Stomach (tissue), 9 donors: ENCODE measurements around the gene CECR2. TPM values are rescaled to one million over a fixed set of nuclear protein-coding genes. Genes with fewer than 3 reads are reported as not detected.

Source experiments
- DNase-seq, 2 donors: peaks; one replicate each; pipeline versions ENCODE4 v3.0.0 to v3.0.0-alpha.2; 2013 to 2019
- H3K27ac ChIP-seq, 5 donors: fragments of 200-600 bp in 4 of 5; sonication (generic) in 4 of 5; one replicate each; pipeline ENCODE4 v1.5.1; 2013 to 2019; ENCODE audit warnings: mild to moderate bottlenecking in 1 of 5, moderate library complexity in 1 of 5
- H3K27me3 ChIP-seq, 3 donors: fragments of 200-600 bp; sonication (generic); one replicate each; pipeline ENCODE4 v1.5.1; 2017 to 2019; ENCODE audit warnings: mixed run types in 1 of 3
- H3K36me3 ChIP-seq, 4 donors: fragments of 200-600 bp; sonication (generic); 1 replicate in 3 of 4; 2 replicates in 1 of 4; pipeline ENCODE4 v1.5.1; 2016 to 2019
- H3K4me1 ChIP-seq, 4 donors: fragments of 200-600 bp; sonication (generic); one replicate each; pipeline ENCODE4 v1.5.1; 2016 to 2019
- H3K4me3 ChIP-seq, 4 donors: fragments of 200-600 bp; sonication (generic) in 3 of 4; one replicate each; pipeline ENCODE4 v1.5.1; 2016 to 2019; ENCODE audit warnings: mild to moderate bottlenecking in 1 of 4
- H3K9me3 ChIP-seq, 4 donors: fragments of 200-600 bp; sonication (generic); one replicate each; pipeline ENCODE4 v1.5.1; 2016 to 2019
- EP300 ChIP-seq: sonication (generic); formaldehyde crosslinking; IDR thresholded peaks from one replicate; pipeline ENCODE4 v1.6.1; 2017; ENCODE audit warnings: antibody characterized with exemption
- POLR2A ChIP-seq, 4 donors: fragments of 450-650 bp; IDR thresholded peaks; one replicate each; pipeline ENCODE4 v1.6.1; 2016; ENCODE audit warnings: antibody characterized with exemption in 4 of 4, control low read depth in 2 of 4, mild to moderate bottlenecking in 1 of 4, moderate library complexity in 1 of 4
- POLR2AphosphoS5 ChIP-seq, 3 donors: sonication (generic); formaldehyde crosslinking; IDR thresholded peaks; one replicate each; pipeline ENCODE4 v1.6.1; 2016; ENCODE audit warnings: antibody characterized with exemption in 3 of 3
- WGBS, 5 donors: extraction: QIAGEN DNeasy Blood & Tissue Kit in 3 of 5; methylation state at CpG; one replicate each; pipeline versions ENCODE4 v1.1.5 to v1.1.7; 2013 to 2018; 5-methylcytosine and 5-hydroxymethylcytosine counted together
- intact Hi-C: fragments of 100-400 bp; cut with DNase I; formaldehyde crosslinking; loops from one replicate; pipeline ENCODE4 v1.15.1; 2023; ENCODE audit warnings: low total_unique reads
- polyA plus RNA-seq, 3 donors: library from polyadenylated mRNA; stranded (reverse); fragments of 200-250 nt; gene quantifications; one replicate each; pipeline ENCODE4 v1.2.3, GENCODE V29; 2013
- total RNA-seq, 5 donors: library from RNA; depleted of rRNA; stranded (reverse); fragments of >200 nt; gene quantifications; one replicate each; pipeline versions ENCODE4 v1.1.0 to v1.2.3, GENCODE V29; 2014 to 2016
- TF ChIP-seq, protein P1 (sequence below), 7 experiments: fragments of 450-650 bp in 4 of 7; fragments of 200-600 bp in 3 of 7; sonication (generic) in 3 of 7; IDR thresholded peaks; one replicate each; pipeline ENCODE4 v1.5.1; 2016 to 2019; ENCODE audit warnings: antibody characterized with exemption in 7 of 7, control low read depth in 2 of 7, mild to moderate bottlenecking in 1 of 7
- donor health status: healthy with polysubstance abuse.
- donor health status: Bipolar disorder and iron deficiency.
- donor health status: healthy.

The CECR2 gene
- total and polyA plus RNA-seq, 8 donors, result 0.13 to 3.1 (median 0.44) TPM; not detected in 1

DNA sequence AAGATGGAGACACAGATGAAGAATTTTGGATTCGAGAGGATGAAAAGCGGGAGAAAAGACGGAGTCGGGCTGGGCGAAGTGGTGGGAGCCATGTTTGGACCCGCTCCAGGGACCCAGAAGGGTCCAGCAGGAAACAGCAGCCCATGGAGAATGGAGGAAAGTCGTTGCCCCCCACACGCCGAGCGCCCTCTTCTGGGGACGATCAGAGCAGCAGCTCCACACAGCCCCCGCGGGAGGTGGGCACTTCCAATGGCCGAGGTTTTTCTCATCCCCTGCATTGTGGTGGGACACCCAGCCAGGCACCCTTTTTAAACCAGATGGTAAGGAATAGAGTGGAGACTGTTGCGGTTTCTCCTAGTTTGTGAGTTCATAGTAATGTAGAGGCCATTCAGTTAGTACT lies 171.2 kb downstream of the CECR2 start:
- 80 to 91% (median 89%) methylated on average over 15 of the region's 15 CpGs for WGBS, 5 donors
- Histone ChIP-seq H3K4me3 (no peak overlapping the region), H3K27ac (no peak overlapping the region), H3K27me3 (no peaks in the 10 kb centered on the region), H3K4me1 (no peaks in the 10 kb centered on the region), H3K36me3 (peaks cover 0 to 5% (median 2%) of the 10 kb centered on the region in 4 donors), H3K9me3 (no peaks in the 10 kb centered on the region)
- TF ChIP-seq POLR2AphosphoS5 (IDR thresholded peaks at IDR 0.05) (no peak), POLR2A (IDR thresholded peaks at IDR 0.05) (no peak), EP300 (no peak)
- TF ChIP-seq, protein P1, sequence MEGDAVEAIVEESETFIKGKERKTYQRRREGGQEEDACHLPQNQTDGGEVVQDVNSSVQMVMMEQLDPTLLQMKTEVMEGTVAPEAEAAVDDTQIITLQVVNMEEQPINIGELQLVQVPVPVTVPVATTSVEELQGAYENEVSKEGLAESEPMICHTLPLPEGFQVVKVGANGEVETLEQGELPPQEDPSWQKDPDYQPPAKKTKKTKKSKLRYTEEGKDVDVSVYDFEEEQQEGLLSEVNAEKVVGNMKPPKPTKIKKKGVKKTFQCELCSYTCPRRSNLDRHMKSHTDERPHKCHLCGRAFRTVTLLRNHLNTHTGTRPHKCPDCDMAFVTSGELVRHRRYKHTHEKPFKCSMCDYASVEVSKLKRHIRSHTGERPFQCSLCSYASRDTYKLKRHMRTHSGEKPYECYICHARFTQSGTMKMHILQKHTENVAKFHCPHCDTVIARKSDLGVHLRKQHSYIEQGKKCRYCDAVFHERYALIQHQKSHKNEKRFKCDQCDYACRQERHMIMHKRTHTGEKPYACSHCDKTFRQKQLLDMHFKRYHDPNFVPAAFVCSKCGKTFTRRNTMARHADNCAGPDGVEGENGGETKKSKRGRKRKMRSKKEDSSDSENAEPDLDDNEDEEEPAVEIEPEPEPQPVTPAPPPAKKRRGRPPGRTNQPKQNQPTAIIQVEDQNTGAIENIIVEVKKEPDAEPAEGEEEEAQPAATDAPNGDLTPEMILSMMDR (IDR thresholded peaks at IDR 0.05), result no peak
- intact Hi-C loops, result no loop called here
- DNase-seq, result no peak

DNA sequence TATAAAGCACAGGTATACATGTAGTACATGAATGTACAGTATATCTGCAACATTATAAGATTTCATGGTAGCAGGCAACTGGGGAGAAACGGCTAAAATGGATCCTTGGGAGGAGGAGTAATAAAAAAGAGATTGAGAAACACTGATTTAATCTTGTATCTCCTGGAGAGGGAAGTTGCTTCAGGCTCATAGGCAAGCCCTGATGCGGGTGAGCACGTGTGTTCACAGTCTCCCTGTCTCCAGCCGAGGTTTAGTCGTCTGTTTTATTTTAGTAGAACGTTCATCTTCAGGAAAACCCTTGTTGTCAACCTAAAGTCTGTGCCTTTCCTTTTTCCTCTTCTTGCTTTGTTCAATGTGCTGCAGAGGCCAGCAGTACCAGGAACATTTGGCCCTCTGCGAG lies 172.2 kb downstream of the CECR2 start:
- Histone ChIP-seq H3K36me3 (peaks cover 0 to 5% (median 2%) of the 10 kb centered on the region in 4 donors), H3K27ac (no peak overlapping the region), H3K9me3 (no peaks in the 10 kb centered on the region), H3K4me3 (no peak overlapping the region), H3K4me1 (no peaks in the 10 kb centered on the region), H3K27me3 (no peaks in the 10 kb centered on the region)
- no peak for DNase-seq
- WGBS, 5 donors, result 79 to 87% (median 86%) methylated on average over 7 of the region's 7 CpGs
- no peak for TF ChIP-seq POLR2AphosphoS5 (IDR thresholded peaks at IDR 0.05)
- TF ChIP-seq EP300, result no peak
- TF ChIP-seq POLR2A (IDR thresholded peaks at IDR 0.05), result no peak
- TF ChIP-seq, protein P1 (IDR thresholded peaks at IDR 0.05), result no peak
- intact Hi-C loops, result no loop called here

DNA sequence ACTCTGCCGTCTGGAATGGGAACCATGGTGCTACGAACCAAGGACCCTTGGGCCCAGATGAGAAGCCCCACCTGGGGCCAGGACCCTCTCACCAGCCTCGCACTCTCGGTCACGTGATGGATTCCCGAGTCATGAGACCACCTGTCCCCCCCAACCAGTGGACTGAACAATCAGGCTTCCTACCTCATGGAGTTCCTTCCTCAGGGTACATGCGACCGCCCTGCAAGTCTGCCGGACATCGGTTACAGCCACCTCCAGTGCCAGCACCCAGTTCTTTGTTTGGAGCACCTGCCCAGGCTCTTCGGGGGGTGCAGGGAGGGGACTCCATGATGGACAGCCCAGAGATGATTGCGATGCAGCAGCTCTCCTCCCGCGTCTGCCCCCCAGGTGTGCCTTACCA lies 173.2 kb downstream of the CECR2 start:
- peaks cover 0 to 5% (median 2%) of the 10 kb centered on the region in 4 donors for H3K36me3 ChIP-seq
- WGBS, 5 donors, result 93 to 100% (median 94%) methylated on average over 8 to 14 of the region's 14 CpGs
- no peak for DNase-seq
- H3K9me3 ChIP-seq, result no peaks in the 10 kb centered on the region
- H3K27ac ChIP-seq, result no peak overlapping the region
- H3K4me1 ChIP-seq, result no peaks in the 10 kb centered on the region
- H3K4me3 ChIP-seq, result no peak overlapping the region
- H3K27me3 ChIP-seq, result no peaks in the 10 kb centered on the region
- intact Hi-C loops, result no loop called here
- TF ChIP-seq EP300, result no peak
- TF ChIP-seq, protein P1 (IDR thresholded peaks at IDR 0.05), result no peak
- no peak for TF ChIP-seq POLR2AphosphoS5 (IDR thresholded peaks at IDR 0.05)
- TF ChIP-seq POLR2A (IDR thresholded peaks at IDR 0.05), result no peak

DNA sequence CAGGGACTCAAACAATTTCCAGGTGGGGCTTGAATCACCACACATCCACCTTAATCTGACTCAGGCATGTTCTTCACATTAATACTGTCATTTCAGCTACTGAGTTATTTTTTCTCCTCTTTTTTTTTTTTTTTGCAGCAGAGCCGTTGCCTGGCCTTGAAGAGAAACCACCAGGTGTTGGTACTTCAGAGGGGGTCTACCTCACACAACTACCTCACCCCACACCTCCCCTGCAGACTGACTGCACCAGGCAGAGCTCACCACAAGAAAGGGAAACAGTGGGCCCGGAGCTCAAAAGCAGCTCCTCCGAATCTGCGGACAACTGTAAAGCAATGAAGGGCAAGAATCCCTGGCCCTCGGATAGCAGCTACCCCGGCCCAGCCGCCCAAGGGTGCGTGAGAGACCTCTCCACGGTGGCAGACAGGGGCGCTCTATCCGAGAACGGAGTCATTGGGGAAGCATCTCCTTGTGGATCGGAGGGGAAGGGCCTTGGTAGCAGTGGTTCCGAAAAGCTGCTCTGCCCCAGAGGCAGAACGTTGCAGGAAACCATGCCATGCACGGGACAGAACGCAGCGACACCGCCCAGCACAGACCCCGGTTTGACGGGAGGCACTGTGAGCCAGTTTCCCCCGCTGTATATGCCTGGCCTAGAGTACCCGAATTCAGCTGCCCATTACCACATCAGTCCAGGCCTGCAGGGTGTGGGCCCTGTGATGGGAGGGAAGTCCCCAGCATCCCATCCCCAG lies 178.9 kb downstream of the CECR2 start:
- intact Hi-C loops, result no loop called here
- Histone ChIP-seq H3K27ac (no peak overlapping the region), H3K4me3 (no peak overlapping the region), H3K9me3 (no peaks in the 10 kb centered on the region), H3K27me3 (no peaks in the 10 kb centered on the region), H3K36me3 (peaks cover 0 to 9% (median 0%) of the 10 kb centered on the region in 4 donors), H3K4me1 (no peaks in the 10 kb centered on the region)
- 86 to 92% (median 91%) methylated on average over 13 to 23 of the region's 23 CpGs for WGBS, 5 donors
- TF ChIP-seq POLR2A (IDR thresholded peaks at IDR 0.05) (no peak), EP300 (no peak), POLR2AphosphoS5 (IDR thresholded peaks at IDR 0.05) (no peak)
- TF ChIP-seq, protein P1 (IDR thresholded peaks at IDR 0.05), result no peak
- no peak for DNase-seq
